Ascending aorta (tissue), 2 donors: ENCODE measurements around the gene CAMK2D. TPM values are rescaled to one million over a fixed set of nuclear protein-coding genes. Genes with fewer than 3 reads are reported as not detected.
A peak's percentile ranks its signal among the peaks of the same experiment; 100 is the strongest.

ENCODE experiments used
- DNase-seq, 2 donors: peaks; one replicate each; pipeline ENCODE4 v3.0.0-alpha.2; 2019; ENCODE audit warnings: low spot score in 2 of 2
- H3K27ac ChIP-seq, 2 donors: fragments of 200-600 bp; sonication (generic); one replicate each; pipeline ENCODE4 v1.5.1; 2016 to 2017; ENCODE audit warnings: mild to moderate bottlenecking in 1 of 2
- H3K27me3 ChIP-seq: fragments of 200-600 bp; sonication (generic); one replicate; pipeline ENCODE4 v1.5.1; 2017
- H3K36me3 ChIP-seq, 2 donors: fragments of 200-600 bp; sonication (generic); one replicate each; pipeline ENCODE4 v1.5.1; 2016
- H3K4me1 ChIP-seq, 2 donors: fragments of 200-600 bp; sonication (generic); one replicate each; pipeline ENCODE4 v1.5.1; 2016 to 2017; ENCODE audit warnings: mild to moderate bottlenecking in 1 of 2
- H3K4me3 ChIP-seq, 2 donors: fragments of 200-600 bp; sonication (generic); one replicate each; pipeline ENCODE4 v1.5.1; 2016 to 2017; ENCODE audit warnings: mild to moderate bottlenecking in 1 of 2
- H3K9me3 ChIP-seq, 2 donors: fragments of 200-600 bp; sonication (generic); one replicate each; pipeline ENCODE4 v1.5.1; 2016
- intact Hi-C: fragments of 100-400 bp; cut with DNase I; formaldehyde crosslinking; loops from one replicate; pipeline ENCODE4 v1.15.1; 2023
- total RNA-seq: library from RNA; depleted of rRNA; stranded (reverse); fragments of >200 nt; gene quantifications from one replicate; pipeline ENCODE4 v1.1.0, GENCODE V29; 2016
- TF ChIP-seq, protein P1 (sequence below), 3 experiments: fragments of 200-600 bp in 2 of 3; fragments of 450-650 bp in 1 of 3; sonication (generic) in 2 of 3; IDR thresholded peaks; one replicate each; pipeline ENCODE4 v1.5.1; 2016 to 2019; ENCODE audit warnings: antibody characterized with exemption in 3 of 3, mild to moderate bottlenecking in 1 of 3, moderate library complexity in 1 of 3

The CAMK2D gene
- total RNA-seq, 1 donor from 2014 or later, result 23.8 TPM

DNA sequence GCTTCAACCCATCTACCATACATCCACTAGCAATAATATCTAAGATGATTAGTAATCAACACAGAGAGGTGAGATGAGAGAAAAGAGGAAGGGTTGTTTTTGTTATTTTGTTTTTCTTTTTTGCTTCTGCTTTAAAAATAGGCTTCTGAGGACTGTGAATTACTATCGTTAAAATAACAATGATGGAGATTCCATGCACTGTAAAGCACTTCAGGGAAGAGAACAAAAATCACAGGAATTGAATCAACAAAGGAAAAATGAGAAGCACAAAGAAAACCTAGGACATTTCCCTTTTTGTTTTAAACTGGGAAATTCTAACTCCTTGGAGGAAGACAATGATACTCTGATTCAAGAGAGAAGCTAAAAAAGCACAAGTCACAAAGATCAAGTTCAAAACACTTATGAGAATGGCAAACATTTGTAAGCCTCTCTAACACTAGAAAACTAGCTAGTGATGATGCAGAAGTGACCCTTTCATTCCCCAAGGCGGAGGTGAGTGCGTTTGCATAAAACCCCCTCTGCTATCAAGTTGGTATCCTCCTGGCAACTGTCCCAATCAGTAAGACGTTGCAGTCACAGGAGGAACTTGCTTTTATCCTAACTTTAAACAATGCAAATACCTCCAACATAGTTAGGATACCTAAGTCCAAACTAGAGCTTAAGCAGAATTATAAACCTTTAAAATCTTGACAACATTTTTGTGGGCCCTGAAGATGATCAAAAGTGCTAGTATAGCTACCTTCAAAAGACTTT, 308.5 kb downstream of the CAMK2D start:
- Histone ChIP-seq H3K27ac (peak overlapping the region; percentile 49 to 51), H3K4me1 (peaks cover 6 to 19% of the 10 kb centered on the region in 2 donors)
- intact Hi-C loops, result no loop called here

GRCh38 chr4:113452152-113452551, 309.4 kb downstream of the CAMK2D start:
- TF ChIP-seq, protein P1, sequence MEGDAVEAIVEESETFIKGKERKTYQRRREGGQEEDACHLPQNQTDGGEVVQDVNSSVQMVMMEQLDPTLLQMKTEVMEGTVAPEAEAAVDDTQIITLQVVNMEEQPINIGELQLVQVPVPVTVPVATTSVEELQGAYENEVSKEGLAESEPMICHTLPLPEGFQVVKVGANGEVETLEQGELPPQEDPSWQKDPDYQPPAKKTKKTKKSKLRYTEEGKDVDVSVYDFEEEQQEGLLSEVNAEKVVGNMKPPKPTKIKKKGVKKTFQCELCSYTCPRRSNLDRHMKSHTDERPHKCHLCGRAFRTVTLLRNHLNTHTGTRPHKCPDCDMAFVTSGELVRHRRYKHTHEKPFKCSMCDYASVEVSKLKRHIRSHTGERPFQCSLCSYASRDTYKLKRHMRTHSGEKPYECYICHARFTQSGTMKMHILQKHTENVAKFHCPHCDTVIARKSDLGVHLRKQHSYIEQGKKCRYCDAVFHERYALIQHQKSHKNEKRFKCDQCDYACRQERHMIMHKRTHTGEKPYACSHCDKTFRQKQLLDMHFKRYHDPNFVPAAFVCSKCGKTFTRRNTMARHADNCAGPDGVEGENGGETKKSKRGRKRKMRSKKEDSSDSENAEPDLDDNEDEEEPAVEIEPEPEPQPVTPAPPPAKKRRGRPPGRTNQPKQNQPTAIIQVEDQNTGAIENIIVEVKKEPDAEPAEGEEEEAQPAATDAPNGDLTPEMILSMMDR (IDR thresholded peaks at IDR 0.05), result no peak
- peaks cover 6 to 23% of the 10 kb centered on the region in 2 donors for H3K4me1 ChIP-seq
- peaks cover 6 to 7% of the 10 kb centered on the region in 2 donors for H3K36me3 ChIP-seq
- intact Hi-C loops, result no loop called here
- H3K27ac ChIP-seq, result peak overlapping the region in 1 of 2 donors; percentile 51
- H3K27me3 ChIP-seq, result no peaks in the 10 kb centered on the region
- DNase-seq, result no peak
- no peak overlapping the region for H3K4me3 ChIP-seq
- no peaks in the 10 kb centered on the region for H3K9me3 ChIP-seq

More for the DNA sequence above, 308.5 kb downstream of the CAMK2D start:
- DNase-seq, result no peak
- Histone ChIP-seq H3K36me3 (peaks cover 13% of the 10 kb centered on the region in 2 donors), H3K9me3 (no peaks in the 10 kb centered on the region), H3K27me3 (no peaks in the 10 kb centered on the region), H3K4me3 (no peak overlapping the region)
- TF ChIP-seq, protein P1 (IDR thresholded peaks at IDR 0.05), result no peak

GRCh38 chr4:113450295-113451080, 311.1 kb downstream of the CAMK2D start:
- H3K4me1 ChIP-seq, result peaks cover 6 to 23% of the 10 kb centered on the region in 2 donors
- intact Hi-C loops, result no loop called here
- H3K36me3 ChIP-seq, result no peaks in the 10 kb centered on the region
- H3K27me3 ChIP-seq, result no peaks in the 10 kb centered on the region
- no peak for DNase-seq
- H3K27ac ChIP-seq, result peak overlapping the region; percentile 1 to 79
- TF ChIP-seq, protein P1 (IDR thresholded peaks at IDR 0.05), result no peak
- no peak overlapping the region for H3K4me3 ChIP-seq
- peaks cover 6 to 9% of the 10 kb centered on the region in 2 donors for H3K9me3 ChIP-seq

DNA sequence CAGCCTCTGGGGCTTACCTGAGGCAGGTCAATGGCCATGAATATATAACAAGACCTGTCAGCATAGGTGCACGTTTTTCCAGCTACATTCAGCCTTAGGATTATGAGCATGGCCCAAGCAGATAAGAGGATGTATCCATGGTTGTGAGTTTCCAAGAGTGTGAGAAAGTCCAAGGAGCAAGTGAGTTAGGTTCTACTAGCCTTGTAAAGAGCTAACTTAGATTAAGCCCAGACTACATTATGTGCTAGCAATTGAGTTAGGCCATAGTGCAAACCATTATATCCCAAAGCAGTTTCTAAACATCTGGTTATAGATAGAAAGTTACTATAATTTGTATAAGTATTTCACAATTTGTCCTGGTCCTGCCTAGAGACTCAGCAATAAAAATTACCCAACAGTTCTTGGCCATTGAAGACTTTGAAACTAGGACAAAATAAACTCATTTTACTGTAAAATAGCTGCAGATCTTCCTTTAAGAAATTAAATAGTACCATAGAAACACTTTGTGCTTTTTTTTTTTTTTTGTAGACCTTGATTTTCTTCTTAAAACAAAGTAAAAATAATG, 312.0 kb downstream of the CAMK2D start:
- peaks cover 6 to 28% of the 10 kb centered on the region in 2 donors for H3K4me1 ChIP-seq
- H3K27me3 ChIP-seq, result no peaks in the 10 kb centered on the region
- intact Hi-C loops, result loop anchor here (5.0 to 10.0 kb wide), 2 partner anchors 313 to 825 kb away; partner anchors contain the start of gene CAMK2D
- peak overlapping the region; percentile 71 to 79 for H3K27ac ChIP-seq
- H3K4me3 ChIP-seq, result no peak overlapping the region
- H3K36me3 ChIP-seq, result no peaks in the 10 kb centered on the region
- TF ChIP-seq, protein P1 (IDR thresholded peaks at IDR 0.05), result no peak
- DNase-seq, result no peak
- H3K9me3 ChIP-seq, result peaks cover 6 to 9% of the 10 kb centered on the region in 2 donors

- peaks cover 0 to 28% of the 10 kb centered on the region in 2 donors for H3K4me1 ChIP-seq
- DNase-seq, result no peak
- H3K4me3 ChIP-seq, result no peak overlapping the region
- H3K27ac ChIP-seq, result peak overlapping the region; percentile 71 to 79
- intact Hi-C loops, result loop anchor here (1.0 to 10.0 kb wide), 3 partner anchors 20 to 827 kb away; partner anchors contain the start of gene CAMK2D
- TF ChIP-seq, protein P1 (IDR thresholded peaks at IDR 0.05), result no peak
- no peaks in the 10 kb centered on the region for H3K36me3 ChIP-seq
- H3K27me3 ChIP-seq, result no peaks in the 10 kb centered on the region
- H3K9me3 ChIP-seq, result peaks cover 6 to 9% of the 10 kb centered on the region in 2 donors
Measured at GRCh38 chr4:113447769-113448168, 313.8 kb downstream of the CAMK2D start.
